Gastroesophageal sphincter (tissue), 4 donors: Measurements from ENCODE around the gene TFAP2E. TPM values are rescaled to one million over a fixed set of nuclear protein-coding genes. Genes with fewer than 3 reads are reported as not detected.
A peak's percentile ranks its signal among the peaks of the same experiment; 100 is the strongest.

Experiments
- ATAC-seq: fragments of 150-250 bp; one replicate; pipeline ENCODE4 v1.9.1; 2016; ENCODE audit warnings: mild to moderate bottlenecking, moderate library complexity
- H3K27ac ChIP-seq, 4 donors: fragments of 200-600 bp; sonication (generic) in 3 of 4; 1 replicate in 3 of 4; 2 replicates in 1 of 4; pipeline ENCODE4 v1.5.1; 2016 to 2019
- H3K27me3 ChIP-seq: fragments of 200-600 bp; sonication (generic); one replicate; pipeline ENCODE4 v1.5.1; 2019
- H3K36me3 ChIP-seq, 2 donors: fragments of 200-600 bp; sonication (generic); one replicate each; pipeline ENCODE4 v1.5.1; 2019; ENCODE audit warnings: control low read depth in 1 of 2
- H3K4me1 ChIP-seq, 3 donors: fragments of 200-600 bp; sonication (generic); 1 replicate in 2 of 3; 2 replicates in 1 of 3; pipeline ENCODE4 v1.5.1; 2016 to 2019; ENCODE audit warnings: control low read depth in 2 of 3
- H3K4me3 ChIP-seq, 2 donors: fragments of 200-600 bp; sonication (generic); one replicate each; pipeline ENCODE4 v1.5.1; 2019; ENCODE audit warnings: mild to moderate bottlenecking in 1 of 2, moderate library complexity in 1 of 2
- H3K9me3 ChIP-seq, 3 donors: fragments of 200-600 bp; sonication (generic); one replicate each; pipeline ENCODE4 v1.5.1; 2017 to 2019; ENCODE audit warnings: control low read depth in 2 of 3
- CTCF ChIP-seq, 4 experiments: fragments of 200-600 bp in 2 of 4; fragments of 450-650 bp in 2 of 4; sonication (generic) in 1 of 4; IDR thresholded peaks; one replicate each; pipeline ENCODE4 v1.5.1; 2017 to 2019; ENCODE audit warnings: antibody characterized with exemption in 4 of 4, mild to moderate bottlenecking in 2 of 4, moderate library complexity in 2 of 4
- EP300 ChIP-seq: sonication (generic); formaldehyde crosslinking; IDR thresholded peaks from one replicate; pipeline ENCODE4 v1.6.1; 2017; ENCODE audit warnings: antibody characterized with exemption, mild to moderate bottlenecking
- POLR2A ChIP-seq, 2 donors: fragments of 450-650 bp; IDR thresholded peaks; one replicate each; pipeline ENCODE4 v1.6.1; 2017; ENCODE audit warnings: antibody characterized with exemption in 2 of 2, mild to moderate bottlenecking in 2 of 2, moderate library complexity in 1 of 2
- POLR2AphosphoS5 ChIP-seq: sonication (generic); formaldehyde crosslinking; IDR thresholded peaks from one replicate; pipeline ENCODE4 v1.6.1; 2017; ENCODE audit warnings: antibody characterized with exemption
- WGBS, 2 donors: methylation state at CpG; one replicate each; pipeline ENCODE4 v1.1.5; 2018; ENCODE audit warnings: low coverage in 1 of 2; 5-methylcytosine and 5-hydroxymethylcytosine counted together
- total RNA-seq, 4 donors: library from RNA; depleted of rRNA; stranded (reverse); fragments of >200 nt; gene quantifications; one replicate each; pipeline ENCODE4 v1.1.0, GENCODE V29; 2016

TFAP2E gene
- total RNA-seq, 4 donors from 2014 or later = 0.27 TPM; not detected in 3

GRCh38 chr1:35539073-35539823 lies 33.9 kb upstream of the TFAP2E start:
- Histone ChIP-seq H3K27me3 (no peaks in the 10 kb centered on the region), H3K4me1 (peaks cover 15 to 65% (median 27%) of the 10 kb centered on the region in 3 donors), H3K36me3 (no peaks in the 10 kb centered on the region), H3K4me3 (no peak overlapping the region), H3K27ac (peak overlapping the region; percentile 43 to 75 (median 66)), H3K9me3 (no peaks in the 10 kb centered on the region)
- TF ChIP-seq POLR2A (IDR thresholded peaks at IDR 0.05) = no peak
- no peak for TF ChIP-seq EP300
- TF ChIP-seq POLR2AphosphoS5 = no peak
- TF ChIP-seq CTCF (IDR thresholded peaks at IDR 0.05) = no peak
- ATAC-seq = peak; percentile 25
- 40 to 49% methylated on average over 1 to 5 of the region's 6 CpGs for WGBS, 2 donors

- TF ChIP-seq POLR2AphosphoS5 (no peak), POLR2A (IDR thresholded peaks at IDR 0.05) (no peak), CTCF (IDR thresholded peaks at IDR 0.05) (no peak), EP300 (no peak)
- Histone ChIP-seq H3K4me1 (peaks cover 15 to 66% (median 27%) of the 10 kb centered on the region in 3 donors), H3K27me3 (no peaks in the 10 kb centered on the region), H3K27ac (peak overlapping the region; percentile 43 to 75 (median 66)), H3K36me3 (no peaks in the 10 kb centered on the region), H3K9me3 (no peaks in the 10 kb centered on the region), H3K4me3 (no peak overlapping the region)
- 0 to 13% methylated on average over 1 of the region's 1 CpG for WGBS, 2 donors
- ATAC-seq = no peak
Observed at GRCh38 chr1:35539824-35540261, 33.3 kb upstream of the TFAP2E start.

- 80 to 83% methylated on average over 2 of the region's 3 CpGs for WGBS, 2 donors
- Histone ChIP-seq H3K4me1 (peaks cover 5 to 49% (median 11%) of the 10 kb centered on the region in 3 donors), H3K36me3 (peaks cover 0 to 29% of the 10 kb centered on the region in 2 donors), H3K27ac (no peak overlapping the region), H3K27me3 (no peaks in the 10 kb centered on the region), H3K9me3 (no peaks in the 10 kb centered on the region), H3K4me3 (no peak overlapping the region)
- peak; percentile 36 for ATAC-seq
- TF ChIP-seq POLR2A (IDR thresholded peaks at IDR 0.05) = no peak
- peak in 1 of 4 experiments; percentile 39 for TF ChIP-seq CTCF (IDR thresholded peaks at IDR 0.05)
Observed at GRCh38 chr1:35544976-35545375, 28.1 kb upstream of the TFAP2E start.

- no peaks in the 10 kb centered on the region for H3K27me3 ChIP-seq
- no peak overlapping the region for H3K4me3 ChIP-seq
- TF ChIP-seq POLR2A (IDR thresholded peaks at IDR 0.05) (no peak), EP300 (no peak), POLR2AphosphoS5 (no peak), CTCF (IDR thresholded peaks at IDR 0.05) (no peak)
- H3K36me3 ChIP-seq = peaks cover 0 to 43% of the 10 kb centered on the region in 2 donors
- peaks cover 0 to 34% (median 5%) of the 10 kb centered on the region in 3 donors for H3K4me1 ChIP-seq
- WGBS, 2 donors = 90 to 100% methylated on average over 1 of the region's 1 CpG
- H3K27ac ChIP-seq = no peak overlapping the region
- H3K9me3 ChIP-seq = no peaks in the 10 kb centered on the region
- ATAC-seq = no peak
Observed at GRCh38 chr1:35546614-35547013, 26.5 kb upstream of the TFAP2E start.

- 66 to 73% methylated on average over 2 of the region's 2 CpGs for WGBS, 2 donors
- Histone ChIP-seq H3K9me3 (no peaks in the 10 kb centered on the region), H3K4me3 (no peak overlapping the region), H3K4me1 (peaks cover 0 to 58% (median 23%) of the 10 kb centered on the region in 3 donors), H3K27me3 (no peaks in the 10 kb centered on the region), H3K27ac (no peak overlapping the region), H3K36me3 (peaks cover 0 to 52% of the 10 kb centered on the region in 2 donors)
- TF ChIP-seq CTCF (IDR thresholded peaks at IDR 0.05) = no peak
- TF ChIP-seq POLR2A (IDR thresholded peaks at IDR 0.05) = no peak
- no peak for TF ChIP-seq EP300
- TF ChIP-seq POLR2AphosphoS5 = no peak
- ATAC-seq = no peak
Observed at GRCh38 chr1:35553851-35554250, 19.3 kb upstream of the TFAP2E start.
